ENCODE results near the gene PLEKHG5.

DNA sequence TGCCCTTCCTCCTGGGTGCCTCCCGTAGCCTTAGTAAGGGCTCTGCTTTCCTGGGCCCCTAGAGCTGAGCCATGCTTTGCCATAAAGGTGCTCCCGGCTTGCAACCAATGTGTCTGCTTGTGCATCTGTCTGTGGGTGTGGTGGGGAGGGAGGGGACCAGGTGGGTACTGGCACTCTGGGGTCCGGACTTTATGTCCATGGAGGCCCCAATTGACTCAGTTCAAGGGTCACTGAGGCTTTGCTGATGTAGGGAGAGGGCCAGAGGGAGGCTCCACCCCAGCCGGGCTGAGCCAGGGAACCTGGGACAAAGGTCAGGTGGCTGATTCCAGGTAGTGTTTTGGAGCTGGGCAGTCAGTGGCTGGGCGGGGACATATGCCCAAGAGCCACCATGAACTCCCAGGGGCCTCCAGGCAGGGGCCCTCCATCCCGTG is 40.5 kb downstream of the PLEKHG5 start:
- TF ChIP-seq, protein P1, sequence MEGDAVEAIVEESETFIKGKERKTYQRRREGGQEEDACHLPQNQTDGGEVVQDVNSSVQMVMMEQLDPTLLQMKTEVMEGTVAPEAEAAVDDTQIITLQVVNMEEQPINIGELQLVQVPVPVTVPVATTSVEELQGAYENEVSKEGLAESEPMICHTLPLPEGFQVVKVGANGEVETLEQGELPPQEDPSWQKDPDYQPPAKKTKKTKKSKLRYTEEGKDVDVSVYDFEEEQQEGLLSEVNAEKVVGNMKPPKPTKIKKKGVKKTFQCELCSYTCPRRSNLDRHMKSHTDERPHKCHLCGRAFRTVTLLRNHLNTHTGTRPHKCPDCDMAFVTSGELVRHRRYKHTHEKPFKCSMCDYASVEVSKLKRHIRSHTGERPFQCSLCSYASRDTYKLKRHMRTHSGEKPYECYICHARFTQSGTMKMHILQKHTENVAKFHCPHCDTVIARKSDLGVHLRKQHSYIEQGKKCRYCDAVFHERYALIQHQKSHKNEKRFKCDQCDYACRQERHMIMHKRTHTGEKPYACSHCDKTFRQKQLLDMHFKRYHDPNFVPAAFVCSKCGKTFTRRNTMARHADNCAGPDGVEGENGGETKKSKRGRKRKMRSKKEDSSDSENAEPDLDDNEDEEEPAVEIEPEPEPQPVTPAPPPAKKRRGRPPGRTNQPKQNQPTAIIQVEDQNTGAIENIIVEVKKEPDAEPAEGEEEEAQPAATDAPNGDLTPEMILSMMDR (IDR thresholded peaks at IDR 0.05): no peak
- TF ChIP-seq POLR2A (IDR thresholded peaks at IDR 0.05): no peak
